GM10847 (cell line): ENCODE measurements around the gene S100A6.

Source experiments
- POLR2A ChIP-seq: IDR thresholded peaks from 2 replicates; pipeline ENCODE4 v1.6.1; 2011; ENCODE audit not compliant: insufficient read length; ENCODE audit errors: extremely low read depth

Gene S100A6

GRCh38 chr1:153525088-153525728 lies 10.6 kb downstream of the S100A6 start:
- no peak for TF ChIP-seq POLR2A

DNA sequence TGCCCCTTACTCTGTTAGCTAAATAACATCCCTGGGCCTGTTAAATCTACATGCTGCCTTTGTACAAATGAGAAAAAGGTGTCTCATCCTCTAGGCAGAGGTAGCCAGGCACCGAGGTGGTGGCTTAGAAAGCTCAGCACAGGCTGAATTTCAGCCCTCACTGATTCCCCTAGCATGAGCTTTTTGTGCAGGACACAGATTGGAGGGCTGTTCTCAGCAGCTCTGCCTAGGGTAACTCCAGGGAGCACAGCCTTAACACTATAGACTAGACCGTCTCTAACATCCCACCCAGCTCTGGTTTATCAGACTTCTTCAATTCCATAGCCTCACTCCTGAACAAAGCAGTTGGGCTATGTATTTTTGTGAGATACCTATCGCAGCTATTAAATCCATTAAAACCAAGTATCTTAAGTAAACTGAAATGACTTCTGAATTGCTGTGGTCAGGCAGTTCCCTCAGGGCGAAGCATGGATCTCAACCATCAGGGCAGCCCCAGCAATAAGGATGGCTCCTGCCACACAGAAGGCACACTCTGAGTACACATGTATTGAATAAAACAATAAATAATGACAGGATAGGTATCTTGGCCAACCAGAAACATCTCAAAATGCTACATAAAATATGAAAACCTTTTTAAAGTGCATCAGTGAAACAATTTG lies 14.8 kb downstream of the S100A6 start:
- TF ChIP-seq POLR2A: no peak

DNA sequence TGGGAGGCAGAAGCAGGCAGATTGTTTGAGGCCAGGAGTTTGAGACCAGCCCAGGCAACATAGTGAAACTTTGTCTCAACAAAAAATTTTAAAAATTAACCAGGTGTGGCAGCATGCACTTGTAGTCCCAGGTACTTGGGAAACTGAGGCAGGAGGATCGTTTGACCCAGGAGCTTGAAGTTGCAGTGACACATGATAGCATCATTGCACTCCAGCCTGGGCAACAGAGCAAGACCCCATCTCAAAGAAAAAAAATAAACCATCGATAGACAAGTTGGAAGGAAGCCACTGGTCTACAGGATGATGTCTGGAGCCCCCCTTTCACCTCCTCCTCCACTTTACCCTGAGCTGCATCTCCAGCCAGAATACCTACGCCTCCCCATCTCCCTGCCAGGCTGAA lies 16.5 kb downstream of the S100A6 start:
- TF ChIP-seq POLR2A: no peak

DNA sequence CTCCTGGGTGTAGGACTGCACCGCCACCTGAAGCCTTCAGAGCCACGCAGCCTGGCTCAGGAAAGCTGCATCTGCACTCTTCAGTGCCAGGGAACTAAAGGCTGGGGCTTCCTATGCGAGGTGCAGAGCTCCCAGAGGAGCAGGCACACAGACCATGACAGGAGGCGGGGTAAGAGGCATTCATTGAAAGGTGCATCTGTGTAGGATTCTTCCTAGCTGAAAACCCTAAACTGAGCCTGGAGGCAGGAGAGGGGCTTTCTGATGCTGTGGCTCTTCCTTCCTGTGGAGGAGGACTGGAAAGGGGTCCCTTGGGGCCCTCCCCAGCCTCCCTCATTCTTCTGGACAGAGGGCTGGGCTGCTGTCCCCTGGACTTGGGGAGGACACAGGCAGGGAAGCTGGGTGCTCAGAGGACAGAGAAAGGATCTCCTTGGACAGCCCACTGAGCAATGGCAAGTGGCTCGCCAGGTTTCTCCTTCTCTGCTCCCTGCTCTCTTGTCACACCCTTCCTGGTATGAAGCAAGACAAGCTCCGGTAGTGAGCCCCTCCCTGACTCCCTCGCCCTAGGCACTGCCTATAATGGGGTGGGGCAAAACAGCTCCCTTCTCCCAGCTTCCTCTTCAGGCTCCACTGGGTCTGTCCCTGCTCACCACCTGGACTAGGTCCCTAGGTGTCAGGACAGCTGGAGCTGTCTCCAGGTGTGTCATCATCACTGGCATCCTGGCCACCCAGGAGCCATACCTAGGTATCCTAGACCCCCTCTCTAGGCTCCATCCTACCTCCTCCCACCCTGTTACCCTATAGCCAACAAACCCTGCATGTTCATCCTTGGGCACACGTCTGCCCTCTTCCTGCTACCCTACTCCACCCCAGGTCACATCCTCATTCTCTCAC lies 20.0 kb downstream of the S100A6 start:
- no peak for TF ChIP-seq POLR2A

DNA sequence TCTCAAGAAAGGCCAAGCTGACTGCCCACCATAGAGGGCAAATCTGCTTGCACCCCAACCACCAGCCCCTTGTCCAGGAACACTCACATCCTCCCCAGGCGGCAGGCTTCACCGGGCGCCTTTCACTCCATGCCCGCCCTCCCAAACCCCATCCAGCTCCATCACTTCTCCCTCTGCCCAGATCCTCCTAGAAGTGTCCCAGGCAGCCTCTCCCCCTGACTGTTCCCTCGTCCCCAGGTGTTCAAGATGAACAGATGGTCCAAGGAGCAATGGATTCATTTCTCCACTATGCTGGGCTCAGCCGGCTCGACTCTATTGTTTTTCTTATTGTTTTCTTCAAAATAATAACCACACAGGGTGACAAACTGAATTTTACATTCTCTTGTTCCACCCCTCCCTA lies 22.1 kb downstream of the S100A6 start:
- TF ChIP-seq POLR2A: no peak

DNA sequence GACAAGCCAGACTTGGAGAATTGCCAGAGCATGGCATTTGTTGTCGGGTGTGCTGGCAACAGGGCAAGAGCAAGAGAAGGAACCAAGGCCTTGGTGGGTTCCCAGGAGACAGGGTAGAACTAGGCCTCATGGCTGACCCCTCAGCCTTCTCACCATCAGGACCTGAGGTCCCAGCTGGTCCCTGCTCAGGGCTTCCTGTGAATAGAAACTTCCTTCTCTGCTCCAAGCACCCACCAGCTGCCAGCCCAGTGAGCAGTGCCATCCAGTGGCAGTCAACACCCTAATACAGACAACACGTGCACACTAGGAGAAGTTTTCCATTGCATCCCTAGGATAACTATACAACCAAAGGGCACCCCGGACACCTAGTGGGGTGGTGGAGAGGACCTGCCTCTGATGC lies 22.8 kb downstream of the S100A6 start:
- no peak for TF ChIP-seq POLR2A

DNA sequence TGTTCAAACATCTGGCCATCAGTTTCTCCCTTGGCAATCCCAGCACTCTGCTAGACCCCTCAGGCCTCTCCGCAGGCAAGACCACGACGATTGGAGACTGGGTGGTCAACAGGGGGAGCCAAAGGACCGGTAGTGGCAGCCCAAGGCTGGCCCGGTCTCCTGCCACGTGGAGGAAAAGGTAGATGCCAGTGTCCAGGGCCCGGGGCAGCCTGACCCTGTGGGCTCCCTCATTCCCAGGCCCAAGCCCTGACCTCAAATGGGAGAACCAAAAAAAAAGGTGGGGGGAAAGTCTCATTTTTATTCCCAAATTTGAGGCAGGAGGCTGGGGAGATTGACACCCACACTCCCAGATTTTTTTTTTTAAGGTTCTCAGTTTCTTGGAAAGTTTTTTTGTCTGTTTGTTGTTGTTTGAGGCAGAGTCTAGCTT lies 24.8 kb downstream of the S100A6 start:
- no peak for TF ChIP-seq POLR2A

GRCh38 chr1:153509729-153510354 lies 25.9 kb downstream of the S100A6 start:
- no peak for TF ChIP-seq POLR2A

DNA sequence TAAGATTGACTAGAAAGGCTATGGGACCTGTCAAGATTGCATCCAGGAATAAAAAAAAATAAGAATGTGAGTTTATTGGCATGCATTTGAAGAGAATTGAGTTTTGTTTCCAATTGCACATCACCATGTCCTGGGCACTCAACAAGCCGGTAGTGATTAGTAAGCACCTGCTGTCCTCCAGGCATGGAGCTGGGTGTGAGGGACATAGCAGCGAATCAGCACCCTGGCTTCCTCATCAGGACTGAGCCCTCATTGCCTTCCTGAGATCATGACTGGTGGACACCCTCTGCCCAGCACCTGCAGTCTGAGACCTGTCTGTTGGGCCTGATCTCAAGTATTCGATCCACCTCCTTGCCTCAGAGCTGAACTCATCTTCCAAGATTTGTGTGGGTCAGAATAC lies 26.8 kb downstream of the S100A6 start:
- no peak for TF ChIP-seq POLR2A

DNA sequence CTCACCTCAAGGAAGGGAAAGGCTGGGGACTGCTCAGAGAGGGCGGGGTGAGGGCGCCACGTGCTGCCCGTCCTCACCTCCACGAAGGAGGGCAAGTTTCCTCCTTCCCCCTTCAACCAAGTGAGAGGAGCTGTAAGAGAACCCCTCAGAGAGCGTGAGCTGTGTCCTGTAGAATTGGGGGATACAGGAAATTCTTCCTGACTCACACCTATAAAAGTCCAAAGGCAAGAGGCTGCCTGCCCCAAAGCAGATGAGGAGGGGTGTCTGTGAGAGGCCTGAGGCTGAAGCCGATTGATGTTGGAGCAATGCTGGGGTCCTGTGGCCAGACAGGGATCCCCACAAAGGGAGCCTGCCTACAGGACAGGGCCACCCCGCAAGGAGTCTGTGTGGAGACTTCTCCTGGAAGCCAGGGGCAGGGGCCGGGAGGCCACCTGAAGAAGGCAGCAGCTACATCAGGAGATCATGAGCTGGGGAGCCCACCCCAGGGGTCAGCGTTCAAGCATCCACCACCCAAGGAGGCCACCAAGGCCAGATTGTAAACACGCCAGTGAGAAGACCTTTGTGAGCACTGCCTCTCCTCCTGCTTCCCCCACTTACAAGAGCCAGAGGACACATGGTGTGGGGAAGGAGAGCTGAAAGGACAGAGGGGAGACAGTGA lies 27.7 kb downstream of the S100A6 start:
- no peak for TF ChIP-seq POLR2A

GRCh38 chr1:153506831-153507413 lies 28.9 kb downstream of the S100A6 start:
- no peak for TF ChIP-seq POLR2A

- TF ChIP-seq POLR2A: no peak
These were observed 29.4 kb downstream of the S100A6 start for GRCh38 chr1:153506386-153506785.

- TF ChIP-seq POLR2A: no peak
These were observed 30.2 kb downstream of the S100A6 start for GRCh38 chr1:153505576-153505975.

- TF ChIP-seq POLR2A: no peak
These were observed 32.0 kb downstream of the S100A6 start for GRCh38 chr1:153503766-153504165.

DNA sequence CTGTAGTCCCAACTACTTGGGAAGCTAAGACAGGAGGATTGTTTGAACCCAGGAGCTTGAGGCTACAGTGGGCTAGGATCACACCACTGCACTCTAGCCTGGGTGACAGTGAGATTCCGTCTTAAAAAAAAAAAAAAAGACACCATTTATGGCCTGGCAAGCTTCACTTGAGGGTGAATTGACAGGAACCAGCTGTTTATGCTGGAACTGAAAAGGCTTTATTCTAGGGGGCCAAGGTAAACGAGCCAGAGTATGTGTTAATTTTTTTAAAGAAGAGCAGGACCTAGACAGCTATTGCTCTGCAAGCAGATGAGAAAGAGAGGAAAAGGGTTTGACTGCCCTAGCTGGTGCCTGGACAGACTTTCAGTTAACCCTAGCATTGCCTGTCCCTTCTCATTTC lies 37.0 kb downstream of the S100A6 start:
- no peak for TF ChIP-seq POLR2A

DNA sequence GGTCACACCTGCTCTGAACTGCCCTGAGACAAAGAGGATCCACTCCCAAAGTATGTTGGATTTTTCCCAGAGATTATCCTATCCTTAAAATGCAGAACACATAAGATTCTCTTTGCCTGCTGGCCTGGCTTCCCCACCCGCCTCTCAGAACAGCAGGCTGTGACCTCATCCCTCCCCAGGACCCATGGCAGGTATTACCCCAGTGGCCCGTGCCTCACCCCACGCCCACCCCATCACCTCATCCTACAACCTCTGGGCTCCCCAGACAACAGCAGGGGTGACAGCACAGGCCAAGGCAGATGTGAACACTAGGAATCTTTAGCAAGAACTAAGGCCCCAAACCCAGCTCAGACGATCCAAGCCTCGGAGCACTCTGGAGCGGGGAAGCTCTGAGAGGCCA lies 40.3 kb downstream of the S100A6 start:
- TF ChIP-seq POLR2A: no peak
